ENCODE results near the gene SNX13.

DNA sequence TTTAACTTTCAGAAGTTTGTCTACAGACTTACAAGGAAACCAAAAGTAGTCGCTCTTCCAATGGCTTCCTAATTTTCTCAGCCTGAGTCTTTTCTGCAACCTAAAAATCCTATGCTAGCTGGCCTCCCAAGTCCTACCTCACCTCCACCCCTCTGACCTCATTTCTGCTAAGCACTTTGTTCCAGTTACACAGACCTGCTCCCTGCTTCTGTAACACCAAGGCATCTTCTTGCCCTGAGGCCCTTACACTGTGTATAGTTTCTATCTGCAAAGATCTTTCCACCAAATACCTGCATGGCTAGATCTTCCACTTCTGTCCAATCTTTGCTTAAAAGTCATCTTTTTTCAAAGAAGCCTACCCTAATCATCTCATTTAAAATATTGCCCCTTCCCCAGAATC is 1.9 kb upstream of the SNX13 start:
- TF ChIP-seq, protein P1, sequence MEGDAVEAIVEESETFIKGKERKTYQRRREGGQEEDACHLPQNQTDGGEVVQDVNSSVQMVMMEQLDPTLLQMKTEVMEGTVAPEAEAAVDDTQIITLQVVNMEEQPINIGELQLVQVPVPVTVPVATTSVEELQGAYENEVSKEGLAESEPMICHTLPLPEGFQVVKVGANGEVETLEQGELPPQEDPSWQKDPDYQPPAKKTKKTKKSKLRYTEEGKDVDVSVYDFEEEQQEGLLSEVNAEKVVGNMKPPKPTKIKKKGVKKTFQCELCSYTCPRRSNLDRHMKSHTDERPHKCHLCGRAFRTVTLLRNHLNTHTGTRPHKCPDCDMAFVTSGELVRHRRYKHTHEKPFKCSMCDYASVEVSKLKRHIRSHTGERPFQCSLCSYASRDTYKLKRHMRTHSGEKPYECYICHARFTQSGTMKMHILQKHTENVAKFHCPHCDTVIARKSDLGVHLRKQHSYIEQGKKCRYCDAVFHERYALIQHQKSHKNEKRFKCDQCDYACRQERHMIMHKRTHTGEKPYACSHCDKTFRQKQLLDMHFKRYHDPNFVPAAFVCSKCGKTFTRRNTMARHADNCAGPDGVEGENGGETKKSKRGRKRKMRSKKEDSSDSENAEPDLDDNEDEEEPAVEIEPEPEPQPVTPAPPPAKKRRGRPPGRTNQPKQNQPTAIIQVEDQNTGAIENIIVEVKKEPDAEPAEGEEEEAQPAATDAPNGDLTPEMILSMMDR (IDR thresholded peaks at IDR 0.05; ENCODE audit: low read length): no peak
- no peak for TF ChIP-seq EZH2 (optimal IDR thresholded peaks at IDR 0.05; ENCODE audit: low read depth, low read length)
